Hematopoietic multipotent progenitor cell (in vitro differentiated cells): ENCODE data around the gene GAS7. TPM values are rescaled to one million over a fixed set of nuclear protein-coding genes. Genes with fewer than 3 reads are reported as not detected.
A peak's percentile ranks its signal among the peaks of the same experiment; 100 is the strongest.
"Not testable (repeated sequence)": the region's sequence is repeated elsewhere in the genome, so short reads cannot be mapped to it uniquely, and the experiment has no call there.

ENCODE experiments used
- DNase-seq, 3 donors: peaks; one replicate each; pipeline ENCODE4 v3.0.0-alpha.2; 2011 to 2015; ENCODE audit warnings: low read depth in 2 of 3, low spot score in 2 of 3
- total RNA-seq: library from RNA; depleted of rRNA; stranded (reverse); fragments of >200 nt; gene quantifications from one replicate; pipeline ENCODE4 v1.2.3, GENCODE V29; 2012

GAS7 gene
- total RNA-seq, 1 donor, result 16.2 TPM

- DNase-seq, result no peak
These were observed 82.1 kb downstream of the GAS7 start for GRCh38 chr17:10116267-10116666.

- DNase-seq, result no peak
These were observed 82.9 kb downstream of the GAS7 start for GRCh38 chr17:10115536-10115932.

- DNase-seq, result peak in 2 of 3 donors; percentile 96 to 98
These were observed 83.4 kb downstream of the GAS7 start for GRCh38 chr17:10114931-10115535.

DNA sequence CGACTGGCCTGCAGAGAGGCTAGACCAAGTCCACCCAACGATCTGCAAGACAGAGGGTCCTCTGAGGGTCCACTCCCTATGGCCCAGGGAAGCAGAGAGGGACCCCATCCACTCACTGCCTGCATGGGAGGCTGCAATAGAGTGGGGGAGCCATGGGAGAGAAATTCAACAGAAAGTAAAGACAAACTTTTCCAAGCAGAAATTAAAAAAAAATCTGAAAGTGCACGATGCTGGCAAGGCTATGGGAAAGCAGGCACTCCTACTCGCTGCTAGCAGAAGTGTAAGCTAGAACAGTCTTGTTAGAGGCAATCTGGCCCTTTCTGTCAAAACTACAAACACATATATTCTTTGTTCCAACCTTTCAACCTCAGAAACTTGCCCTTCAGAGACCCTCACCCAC, 85.4 kb downstream of the GAS7 start:
- DNase-seq, result no peak

DNA sequence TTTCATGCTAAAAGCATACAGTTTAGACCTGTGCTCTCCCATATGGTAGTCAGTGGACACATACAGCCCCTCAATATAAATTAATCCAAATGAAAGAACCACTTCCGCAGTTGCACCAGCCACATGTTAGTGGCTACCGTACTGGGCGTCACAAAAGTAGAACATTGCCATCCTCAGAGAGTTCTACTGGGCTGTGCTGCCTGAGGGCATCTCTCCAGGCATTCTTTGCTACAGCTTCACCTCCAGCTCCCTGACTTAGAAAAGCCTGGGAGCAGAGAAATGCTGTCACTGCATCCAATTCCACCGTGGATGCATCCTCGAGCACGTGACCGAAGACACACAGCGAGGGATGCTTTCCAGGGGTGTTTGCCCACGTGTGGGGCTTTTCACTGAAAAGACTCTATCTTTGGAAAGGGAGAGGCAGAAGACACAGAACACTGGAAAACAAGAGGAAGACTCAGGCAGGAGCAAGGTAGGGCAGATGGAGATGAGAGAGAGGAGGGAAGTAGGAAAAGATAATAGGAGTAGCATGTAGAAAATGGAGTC, 86.4 kb downstream of the GAS7 start:
- no peak for DNase-seq

DNA sequence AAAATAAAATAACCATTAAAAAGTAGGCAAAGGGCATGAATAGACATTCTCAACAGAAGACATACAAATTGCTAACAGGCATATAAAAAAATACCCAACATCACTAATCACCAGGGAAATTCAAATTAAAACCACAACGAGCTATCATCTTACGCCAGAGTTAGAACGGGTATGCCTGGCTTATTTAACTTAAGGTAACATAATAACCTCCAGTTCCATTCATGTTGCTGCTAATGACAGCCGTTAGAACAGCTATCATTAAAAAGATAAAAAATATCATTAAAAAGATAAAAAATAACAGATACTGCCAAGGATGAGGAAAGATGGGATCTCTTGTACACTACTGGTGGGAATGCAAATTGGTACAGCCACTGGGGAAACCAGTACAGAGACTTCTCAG, 89.3 kb downstream of the GAS7 start:
- no peak for DNase-seq

DNA sequence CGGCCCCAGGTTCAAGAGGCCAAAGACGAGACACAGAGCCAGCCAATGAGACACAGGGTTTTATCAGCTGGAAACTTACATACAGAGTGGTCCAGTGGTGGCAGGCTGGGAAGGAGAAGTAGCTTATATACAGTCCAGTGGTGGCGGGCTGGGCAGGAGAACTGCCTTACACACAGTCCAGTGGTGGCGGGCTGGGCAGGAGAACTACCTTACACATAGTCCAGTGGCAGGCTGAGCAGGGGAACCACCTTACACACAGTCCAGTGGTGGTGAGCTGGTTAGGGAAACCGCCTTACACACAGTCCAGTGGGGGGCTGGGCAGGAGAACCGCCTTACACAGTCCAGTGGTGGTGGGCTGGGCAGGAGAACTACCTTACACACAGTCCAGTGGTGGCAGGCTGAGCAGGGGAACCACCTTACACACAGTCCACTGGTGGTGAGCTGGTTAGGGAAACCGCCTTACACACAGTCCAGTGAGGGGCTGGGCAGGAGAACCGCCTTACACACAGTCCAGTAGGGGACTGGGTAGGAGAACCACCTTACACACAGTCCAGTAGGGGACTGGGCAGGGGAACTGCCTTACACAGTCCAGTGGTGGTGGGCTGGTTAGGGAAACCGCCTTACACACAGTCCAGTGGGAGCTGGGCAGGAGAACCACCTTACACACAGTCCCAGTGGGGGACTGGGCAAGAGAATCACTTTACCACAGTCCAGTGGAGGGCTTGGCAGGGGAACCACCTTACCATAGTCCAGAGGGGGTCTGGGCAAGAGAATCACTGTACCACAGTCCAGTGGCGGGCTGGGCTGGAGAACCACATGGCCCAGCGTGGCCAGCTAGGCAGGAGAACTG, 90.9 kb downstream of the GAS7 start:
- DNase-seq, result no peak

DNA sequence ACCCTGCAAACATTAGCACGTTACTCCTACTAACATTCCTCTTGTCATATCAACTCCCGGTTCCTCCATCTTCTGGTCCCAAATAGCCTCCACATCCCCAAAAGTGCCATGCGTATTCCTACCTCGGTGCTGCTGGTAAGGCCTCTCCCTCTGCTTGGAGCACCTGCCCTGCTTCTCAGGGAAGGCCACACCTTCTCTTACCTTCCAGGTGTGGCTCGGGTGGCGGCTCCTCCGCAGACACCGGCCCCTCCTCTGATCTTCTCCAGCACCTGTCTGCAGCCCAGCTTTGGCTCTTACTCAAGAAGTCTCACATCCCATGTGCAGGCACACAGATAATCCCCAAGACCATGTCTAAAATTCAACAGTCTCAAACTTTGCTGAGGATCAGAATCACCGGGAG, 92.3 kb downstream of the GAS7 start:
- no peak for DNase-seq

- DNase-seq, result no peak
These were observed 92.8 kb downstream of the GAS7 start for GRCh38 chr17:10105513-10106001.

DNA sequence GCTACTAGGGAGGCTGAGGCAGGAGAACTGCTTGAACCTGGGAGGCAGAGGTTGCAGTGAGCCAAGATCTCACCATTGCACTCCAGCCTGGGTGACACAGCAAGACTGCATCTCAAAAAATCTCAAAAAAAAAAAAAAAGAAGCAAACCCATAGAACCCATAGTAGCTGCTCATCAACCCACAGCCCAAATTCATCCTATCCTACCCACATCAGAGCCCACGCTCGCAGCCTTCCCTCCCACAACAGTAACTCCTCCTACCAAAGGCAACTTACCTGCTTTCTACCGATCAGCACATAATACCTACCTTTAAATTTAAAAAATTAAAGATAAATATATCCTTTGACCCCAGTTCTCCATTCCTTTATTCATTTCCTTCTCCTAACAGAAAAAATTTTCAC, 94.7 kb downstream of the GAS7 start:
- no peak for DNase-seq

DNA sequence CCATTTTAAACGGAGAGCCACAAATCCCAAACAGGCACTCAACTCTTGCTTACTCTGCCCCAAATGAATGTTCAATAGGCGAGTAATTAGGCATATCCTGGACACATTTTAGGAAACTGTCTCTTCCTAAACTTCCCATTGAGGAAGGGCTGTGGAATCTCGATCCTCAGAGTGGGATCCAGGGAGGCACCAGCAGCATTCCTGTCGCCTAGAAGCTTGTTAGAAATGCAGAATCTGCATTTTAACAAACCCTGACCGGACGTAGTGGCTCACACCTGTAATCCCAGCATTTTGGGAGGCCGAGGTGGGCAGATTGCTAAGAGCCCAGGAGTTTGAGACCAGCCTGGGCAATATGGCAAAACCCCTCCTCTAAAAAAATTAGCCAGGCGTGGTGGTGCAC, 95.6 kb downstream of the GAS7 start:
- no peak for DNase-seq

DNA sequence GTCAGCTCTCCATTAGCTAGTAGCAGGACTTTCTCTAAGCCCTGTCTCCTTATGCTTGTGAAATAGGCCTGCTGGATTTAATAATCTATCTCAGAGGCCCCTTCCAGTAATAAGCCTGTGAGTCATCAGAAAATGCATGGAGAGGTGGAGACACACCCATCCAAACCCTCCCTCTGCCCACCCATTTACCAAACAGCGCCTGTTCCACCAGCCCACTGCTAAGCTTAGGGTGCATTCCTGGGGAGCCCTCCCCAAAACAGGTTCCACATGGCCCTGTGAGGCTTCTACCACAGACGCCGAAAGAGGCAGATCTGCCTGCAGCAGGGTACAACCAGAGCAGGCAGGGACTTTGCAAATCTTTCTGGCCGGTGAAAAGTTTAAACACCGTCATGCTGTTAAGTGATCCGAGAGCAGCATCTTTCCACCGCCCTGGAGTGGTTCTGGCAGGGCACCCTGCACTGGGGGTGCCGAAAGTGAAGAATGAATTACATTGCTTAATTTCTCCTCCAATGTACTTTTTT, 99.3 kb downstream of the GAS7 start:
- DNase-seq, result no peak

GRCh38 chr17:10096596-10096995, 101.8 kb downstream of the GAS7 start:
- DNase-seq, result no peak

DNA sequence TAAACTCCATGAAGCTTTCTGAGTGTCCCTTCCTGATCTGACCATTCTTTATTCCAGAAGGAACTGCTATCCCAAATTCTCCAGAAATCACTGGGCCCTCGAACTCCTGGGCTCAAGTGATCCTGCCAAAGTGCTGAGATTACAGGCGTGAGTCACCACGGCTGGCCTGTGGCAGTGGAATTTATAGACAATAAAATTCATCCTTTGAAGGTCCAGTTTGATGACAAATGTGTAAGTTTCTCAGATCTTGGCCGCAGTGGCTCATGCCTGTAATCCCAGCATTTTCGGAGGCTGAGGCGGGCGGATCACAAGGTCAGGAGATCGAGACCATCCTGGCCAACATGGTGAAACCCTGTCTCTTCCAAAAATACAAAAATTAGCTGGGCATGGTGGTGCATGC, 103.1 kb downstream of the GAS7 start:
- not testable (repeated sequence) for DNase-seq

- no peak for DNase-seq
These were observed 103.6 kb downstream of the GAS7 start for GRCh38 chr17:10094797-10095196.

DNA sequence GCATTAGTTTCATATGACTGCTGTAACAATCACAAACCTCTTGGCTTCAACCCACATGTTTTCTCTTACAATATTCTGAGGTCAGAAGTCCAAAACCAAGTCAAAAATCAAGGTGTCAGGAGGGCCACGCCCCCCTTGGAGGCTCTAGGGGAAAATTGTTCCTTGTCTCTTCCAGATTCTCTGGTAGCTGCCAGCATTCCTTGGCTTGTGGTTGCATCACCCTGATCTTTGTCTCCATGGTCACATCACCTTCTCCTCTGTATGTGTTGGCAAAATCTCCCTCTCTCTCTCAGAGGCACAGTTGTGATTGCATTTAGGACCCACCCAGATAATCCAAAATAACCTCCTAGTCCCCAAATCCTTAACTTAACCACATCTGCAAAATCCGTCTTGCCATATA, 105.8 kb downstream of the GAS7 start:
- DNase-seq, result no peak

- DNase-seq, result no peak
These were observed 107.4 kb downstream of the GAS7 start for GRCh38 chr17:10091046-10091445.

GRCh38 chr17:10089196-10089804, 109.1 kb downstream of the GAS7 start:
- no peak for DNase-seq

DNA sequence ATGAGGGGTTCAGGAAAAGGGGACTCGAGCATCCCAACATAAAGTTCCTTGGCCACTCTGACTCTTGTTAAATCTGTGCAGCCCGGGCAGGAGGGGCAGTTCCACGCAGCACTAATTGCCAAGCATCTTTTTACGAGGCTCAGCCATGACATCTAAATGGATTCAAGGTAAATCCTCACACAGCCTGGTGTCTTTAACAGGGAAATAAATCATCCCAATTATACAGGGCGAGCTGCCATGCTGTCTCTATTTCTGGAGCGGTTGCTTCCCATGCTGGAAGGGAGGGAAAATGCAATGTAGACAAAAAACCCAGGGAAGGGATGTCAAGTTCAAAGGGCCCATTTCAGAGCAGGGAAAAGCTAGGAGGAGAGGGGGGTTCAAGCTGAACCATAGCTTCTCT, 110.0 kb downstream of the GAS7 start:
- no peak for DNase-seq

DNA sequence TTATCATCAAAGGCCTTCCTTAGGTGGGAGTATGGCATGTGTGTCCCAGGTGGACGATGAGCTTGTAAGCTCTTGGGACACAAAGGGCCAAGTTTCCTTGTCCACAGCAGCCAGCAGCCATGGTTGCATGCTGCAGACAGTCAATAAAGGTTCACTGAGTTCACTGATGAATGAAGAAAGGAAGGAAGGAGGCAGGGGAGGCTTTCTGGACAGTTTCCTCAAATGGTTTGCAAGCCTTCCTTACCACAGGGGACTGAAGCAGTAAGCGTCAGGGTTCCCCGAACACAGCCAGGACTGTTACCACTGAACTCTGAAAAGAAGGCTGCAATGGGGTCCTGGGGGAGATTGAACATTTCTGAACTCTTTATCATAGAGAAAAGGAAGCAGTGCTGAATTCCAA, 111.1 kb downstream of the GAS7 start:
- DNase-seq, result peak in 1 of 3 donors; percentile 42

- DNase-seq, result no peak
These were observed 114.5 kb downstream of the GAS7 start for GRCh38 chr17:10083864-10084263.
